ENCODE measurements around the gene FAM120B. TPM values are rescaled to one million over a fixed set of nuclear protein-coding genes. Genes with fewer than 3 reads are reported as not detected.

The FAM120B gene
- total RNA-seq, 1 donor from 2014 or later: 9.9 TPM

- Histone ChIP-seq H3K4me3 (no peak overlapping the region), H3K27ac (no peak overlapping the region), H3K9me3 (no peaks in the 10 kb centered on the region), H3K4me1 (peaks cover 4 to 20% of the 10 kb centered on the region in 2 donors), H3K36me3 (no peaks in the 10 kb centered on the region), H3K27me3 (peaks cover 13% of the 10 kb centered on the region)
- DNase-seq (ENCODE audit: low spot score in 2 of 2): peak in 1 of 2 donors; percentile 61
- no peak for TF ChIP-seq CTCF (IDR thresholded peaks at IDR 0.05)
- intact Hi-C loops (cut with DNase I): no loop called here
Measured at GRCh38 chr6:170287371-170287876, 19.1 kb upstream of the FAM120B start.

- Histone ChIP-seq H3K4me3 (no peak overlapping the region), H3K4me1 (peaks cover 4 to 28% of the 10 kb centered on the region in 2 donors), H3K27me3 (peaks cover 13% of the 10 kb centered on the region), H3K36me3 (no peaks in the 10 kb centered on the region), H3K27ac (no peak overlapping the region), H3K9me3 (no peaks in the 10 kb centered on the region)
- intact Hi-C loops (cut with DNase I): no loop called here
- DNase-seq (ENCODE audit: low spot score in 2 of 2): peak in 1 of 2 donors; percentile 60
- no peak for TF ChIP-seq CTCF (IDR thresholded peaks at IDR 0.05)
Measured at GRCh38 chr6:170288091-170288631, 18.4 kb upstream of the FAM120B start.

- no peak overlapping the region for H3K27ac ChIP-seq
- no peaks in the 10 kb centered on the region for H3K36me3 ChIP-seq
- intact Hi-C loops (cut with DNase I): no loop called here
- peak overlapping the region; percentile 85 to 87 for H3K4me3 ChIP-seq
- no peak for TF ChIP-seq CTCF (IDR thresholded peaks at IDR 0.05)
- H3K9me3 ChIP-seq: no peaks in the 10 kb centered on the region
- no peak for DNase-seq (ENCODE audit: low spot score in 2 of 2)
- peaks cover 4 to 34% of the 10 kb centered on the region in 2 donors for H3K4me1 ChIP-seq
- peaks cover 13% of the 10 kb centered on the region for H3K27me3 ChIP-seq
Measured at GRCh38 chr6:170288852-170289179, 17.7 kb upstream of the FAM120B start.

- no peaks in the 10 kb centered on the region for H3K36me3 ChIP-seq
- H3K4me3 ChIP-seq: peak overlapping the region; percentile 85 to 87
- H3K4me1 ChIP-seq: peaks cover 4 to 35% of the 10 kb centered on the region in 2 donors
- no peak for TF ChIP-seq CTCF (IDR thresholded peaks at IDR 0.05)
- peaks cover 18% of the 10 kb centered on the region for H3K27me3 ChIP-seq
- DNase-seq (ENCODE audit: low spot score in 2 of 2): peak in 1 of 2 donors; percentile 60
- H3K27ac ChIP-seq: no peak overlapping the region
- intact Hi-C loops (cut with DNase I): no loop called here
- H3K9me3 ChIP-seq: no peaks in the 10 kb centered on the region
Measured at GRCh38 chr6:170289180-170289931, 17.2 kb upstream of the FAM120B start.

- intact Hi-C loops (cut with DNase I): loop anchor here (5.0 kb wide), 1 partner anchor 123 kb away; no protein-coding TSS in a partner anchor
- DNase-seq (ENCODE audit: low spot score in 2 of 2): peak in 1 of 2 donors; percentile 65
Measured at GRCh38 chr6:170289951-170290295, 16.6 kb upstream of the FAM120B start.

More at GRCh38 chr6:170289951-170290295, 16.6 kb upstream of the FAM120B start:
- TF ChIP-seq CTCF (IDR thresholded peaks at IDR 0.05): no peak
- Histone ChIP-seq H3K27ac (peak overlapping the region in 1 of 2 donors; percentile 44), H3K36me3 (no peaks in the 10 kb centered on the region), H3K4me1 (peaks cover 4 to 35% of the 10 kb centered on the region in 2 donors), H3K4me3 (peak overlapping the region; percentile 85 to 87), H3K27me3 (peaks cover 22% of the 10 kb centered on the region), H3K9me3 (no peaks in the 10 kb centered on the region)

Measured in ascending aorta (tissue), 2 donors.